B cell (primary cell): Measurements from ENCODE around the gene AGBL4.

Experiments used
- EZH2 ChIP-seq: IDR thresholded peaks from 2 replicates; pipeline ENCODE4 v1.6.1; 2012; ENCODE audit warnings: borderline replicate concordance, low read depth, mild to moderate bottlenecking, moderate library complexity, low read length; ENCODE audit not compliant: insufficient read depth, poor library complexity, severe bottlenecking
- TF ChIP-seq, protein P1 (sequence below): fragments of 200-600 bp; IDR thresholded peaks from one replicate; pipeline ENCODE4 v1.8.0; 2022; ENCODE audit warnings: antibody characterized with exemption, mild to moderate bottlenecking

DNA sequence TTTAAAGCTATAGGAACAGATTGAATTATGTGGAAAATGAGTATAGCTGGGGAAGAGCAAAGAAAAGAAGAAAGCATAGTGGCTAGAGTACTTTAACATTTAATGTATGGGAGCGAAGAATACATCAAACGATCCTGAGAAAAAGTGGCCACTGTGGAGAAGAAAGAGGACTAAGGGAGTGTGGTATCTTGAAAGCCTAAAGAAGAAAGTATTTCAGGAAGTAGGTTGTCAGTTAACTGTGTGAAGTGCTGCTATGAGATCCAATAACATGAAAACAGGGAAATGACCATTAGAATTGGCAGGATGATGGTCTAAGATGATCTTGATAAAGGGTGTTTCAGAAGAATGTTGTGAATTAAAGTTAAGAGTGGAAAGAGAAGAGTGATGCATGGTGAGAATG, 1027.4 kb downstream of the AGBL4 start:
- TF ChIP-seq, protein P1, sequence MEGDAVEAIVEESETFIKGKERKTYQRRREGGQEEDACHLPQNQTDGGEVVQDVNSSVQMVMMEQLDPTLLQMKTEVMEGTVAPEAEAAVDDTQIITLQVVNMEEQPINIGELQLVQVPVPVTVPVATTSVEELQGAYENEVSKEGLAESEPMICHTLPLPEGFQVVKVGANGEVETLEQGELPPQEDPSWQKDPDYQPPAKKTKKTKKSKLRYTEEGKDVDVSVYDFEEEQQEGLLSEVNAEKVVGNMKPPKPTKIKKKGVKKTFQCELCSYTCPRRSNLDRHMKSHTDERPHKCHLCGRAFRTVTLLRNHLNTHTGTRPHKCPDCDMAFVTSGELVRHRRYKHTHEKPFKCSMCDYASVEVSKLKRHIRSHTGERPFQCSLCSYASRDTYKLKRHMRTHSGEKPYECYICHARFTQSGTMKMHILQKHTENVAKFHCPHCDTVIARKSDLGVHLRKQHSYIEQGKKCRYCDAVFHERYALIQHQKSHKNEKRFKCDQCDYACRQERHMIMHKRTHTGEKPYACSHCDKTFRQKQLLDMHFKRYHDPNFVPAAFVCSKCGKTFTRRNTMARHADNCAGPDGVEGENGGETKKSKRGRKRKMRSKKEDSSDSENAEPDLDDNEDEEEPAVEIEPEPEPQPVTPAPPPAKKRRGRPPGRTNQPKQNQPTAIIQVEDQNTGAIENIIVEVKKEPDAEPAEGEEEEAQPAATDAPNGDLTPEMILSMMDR, result no peak
- TF ChIP-seq EZH2, result no peak
